K562 (cell line): ENCODE results near the gene COL4A2. TPM values are rescaled to one million over a fixed set of nuclear protein-coding genes. Genes with fewer than 3 reads are reported as not detected.

Experiments used
- ATAC-seq: fragments of 200-7000 bp; cut with Tn5 transposase; 3 replicates; pipeline ENCODE4 v1.9.1; 2020; ENCODE audit warnings: moderate library complexity
- BruUV-seq: library from RNA; stranded (reverse); fragments of 400-500 nt; replicated peaks from 2 replicates; lab custom pipeline; 2021; lab: Mats Ljungman, UMichigan
- CTCF ChIA-PET: fragments of 300-600 bp; formaldehyde crosslinking; extraction: SDS; loops from one replicate; lab custom pipeline; 2021; ENCODE audit warnings: low intra/inter-chr PET ratio; lab: Yijun Ruan, JAX
- POLR2A ChIA-PET: fragments of 300-600, 350-650 bp; sonication (Branson Sonifier 250); formaldehyde crosslinking; extraction: SDS; loops from one replicate; lab custom pipeline; 2021; ENCODE audit warnings: antibody characterized with exemption, inconsistent platforms; lab: Yijun Ruan, JAX
- DNase-seq, 4 experiments: peaks; one replicate each; pipeline versions ENCODE4 v3.0.0 to v3.0.0-alpha.2; 2011 to 2018; ENCODE audit warnings: low spot score in 3 of 4, mixed read lengths in 3 of 4; ENCODE audit errors: extremely low read depth in 1 of 4
- FAIRE-seq: peaks from 2 replicates; lab custom pipeline; 2011; peaks lifted over from hg19 to GRCh38; lab: Jason Lieb, UNC
- H2AFZ ChIP-seq: 2 replicates; pipeline ENCODE4 v1.6.0; 2011; ENCODE audit warnings: low read depth, low read length, control low read depth, inconsistent platforms
- H3K27ac ChIP-seq: fragments of 200-600 bp; 3 replicates; pipeline ENCODE4 v1.8.0; 2011; ENCODE audit warnings: low read depth, mild to moderate bottlenecking, control low read depth, inconsistent platforms, low read length, moderate library complexity, mixed read lengths; ENCODE audit errors: extremely low read depth
- H3K27me3 ChIP-seq, 2 experiments: fragments of 300-600 bp in 1 of 2; 2 replicates in 1 of 2; 3 replicates in 1 of 2; pipeline versions ENCODE4 v1.6.0 to v1.8.0; 2011; ENCODE audit warnings: inconsistent platforms in 2 of 2, low read length in 2 of 2, mild to moderate bottlenecking in 1 of 2, mixed read lengths in 1 of 2, moderate library complexity in 1 of 2; ENCODE audit not compliant: control insufficient read depth in 2 of 2, insufficient read depth in 2 of 2
- H3K36me3 ChIP-seq: fragments of 300-600 bp; 3 replicates; pipeline ENCODE4 v1.8.0; 2011; ENCODE audit warnings: mild to moderate bottlenecking, low read length, inconsistent platforms; ENCODE audit not compliant: control insufficient read depth, insufficient read depth
- H3K4me1 ChIP-seq, 2 experiments: fragments of 200-600 bp in 1 of 2; replicated peaks in 1 of 2; 2 replicates in 1 of 2; 3 replicates in 1 of 2; pipeline versions ENCODE4 v1.5.1 to v1.8.0; 2011; ENCODE audit warnings: inconsistent platforms in 2 of 2, low read length in 2 of 2, mild to moderate bottlenecking in 1 of 2, mixed read lengths in 1 of 2, moderate library complexity in 1 of 2; ENCODE audit not compliant: control insufficient read depth in 2 of 2, insufficient read depth in 2 of 2
- H3K4me2 ChIP-seq: 2 replicates; pipeline ENCODE4 v1.6.1; 2011; ENCODE audit warnings: low read length, control low read depth, inconsistent platforms, mixed read lengths; ENCODE audit not compliant: insufficient read depth
- H3K4me3 ChIP-seq: fragments of 200-600 bp; sonication (generic), shearing (Covaris generic); 2 replicates; pipeline ENCODE4 v1.5.1; 2016; ENCODE audit warnings: control low read depth, inconsistent platforms
- H3K79me2 ChIP-seq: fragments of 200-600 bp; 3 replicates; pipeline ENCODE4 v1.8.0; 2011; ENCODE audit warnings: low read length, inconsistent platforms; ENCODE audit not compliant: control insufficient read depth, insufficient read depth
- H3K9ac ChIP-seq, 2 experiments: 2 replicates each; pipeline versions ENCODE4 v1.6.0 to v1.6.1; 2011; ENCODE audit warnings: low read depth in 2 of 2, low read length in 2 of 2, control low read depth in 1 of 2, inconsistent platforms in 1 of 2, mild to moderate bottlenecking in 1 of 2, mixed read lengths in 1 of 2; ENCODE audit not compliant: insufficient read depth in 1 of 2
- H3K9me1 ChIP-seq: one replicate; pipeline ENCODE4 v1.6.0; 2011; ENCODE audit warnings: inconsistent platforms, mild to moderate bottlenecking, low read length, moderate library complexity; ENCODE audit not compliant: control insufficient read depth, insufficient read depth
- H3K9me3 ChIP-seq: replicated peaks from 2 replicates; pipeline ENCODE4 v1.5.1; 2011; ENCODE audit warnings: low read depth, low read length, inconsistent platforms; ENCODE audit not compliant: control insufficient read depth, insufficient read depth
- H4K20me1 ChIP-seq: replicated peaks from 2 replicates; pipeline ENCODE4 v1.6.1; 2011; ENCODE audit warnings: low read length, inconsistent platforms, mixed read lengths; ENCODE audit not compliant: control insufficient read depth, insufficient read depth
- ARHGAP35 ChIP-seq: fragments of 450-650 bp; IDR thresholded peaks from 2 replicates; pipeline ENCODE4 v1.6.1; 2018; ENCODE audit not compliant: partially characterized antibody
- CBX2 ChIP-seq: fragments of 200-600 bp; sonication (generic); IDR thresholded peaks from one replicate; pipeline ENCODE4 v1.6.1; 2012; ENCODE audit warnings: mild to moderate bottlenecking, low read length, inconsistent platforms; ENCODE audit not compliant: insufficient read depth, poor library complexity, severe bottlenecking
- CCAR2 ChIP-seq: fragments of 200-400 bp; formaldehyde crosslinking; IDR thresholded peaks from 2 replicates; pipeline ENCODE4 v1.6.1; 2017; ENCODE audit warnings: mild to moderate bottlenecking, low read depth, low read length
- HDAC2 ChIP-seq: fragments of 450-650 bp; IDR thresholded peaks from 2 replicates; pipeline ENCODE4 v1.6.1; 2016; ENCODE audit warnings: mild to moderate bottlenecking
- HDAC8 ChIP-seq: fragments of 450-650 bp; IDR thresholded peaks from 2 replicates; pipeline ENCODE4 v1.6.1; 2016; ENCODE audit warnings: mild to moderate bottlenecking, missing genetic modification characterization, moderate library complexity, missing compliant biosample characterization
- HMG20B ChIP-seq: fragments of 250-450 bp; sonication (Bioruptor Pico); IDR thresholded peaks from 2 replicates; pipeline ENCODE4 v1.5.0; 2021; ENCODE audit warnings: mild to moderate bottlenecking
- MIER1 ChIP-seq: fragments of 450-650 bp; IDR thresholded peaks from 2 replicates; pipeline ENCODE4 v1.6.1; 2016; ENCODE audit warnings: antibody characterized with exemption, mild to moderate bottlenecking, low read depth
- PCBP1 ChIP-seq: fragments of 200-400 bp; formaldehyde crosslinking; IDR thresholded peaks from 2 replicates; pipeline ENCODE4 v1.6.1; 2018; ENCODE audit warnings: mild to moderate bottlenecking, low read depth, low read length; ENCODE audit not compliant: poor library complexity, severe bottlenecking
- RUNX1 ChIP-seq: sonication (generic); IDR thresholded peaks from 2 replicates; pipeline ENCODE4 v1.6.1; 2016; ENCODE audit warnings: antibody characterized with exemption, low read depth
- WHSC1 ChIP-seq: IDR thresholded peaks from one replicate; pipeline ENCODE4 v1.6.1; 2012; ENCODE audit warnings: low read length, control low read depth, inconsistent platforms
- ZNF717 ChIP-seq: fragments of 250-450 bp; sonication (Bioruptor Pico); IDR thresholded peaks from 2 replicates; pipeline ENCODE4 v1.5.0; 2021
- WGBS: fragments of 100-300 bp; shearing (Covaris generic); methylation state at CpG from one replicate; pipeline ENCODE4 v1.1.6; 2016; ENCODE audit warnings: low coverage, mixed read lengths; ENCODE audit not compliant: insufficient coverage; ENCODE audit errors: missing lambda C conversion rate; 5-methylcytosine and 5-hydroxymethylcytosine counted together
- in situ Hi-C: fragments of 300-500 bp; cut with MboI; formaldehyde crosslinking; loops from 4 replicates; pipeline ENCODE4 v1.15.0; 2018; ENCODE audit warnings: inconsistent platforms, mixed read lengths
- intact Hi-C: fragments of 100-400 bp; cut with micrococcal nuclease; formaldehyde crosslinking; loops from 2 replicates; pipeline ENCODE4 v1.14.2; 2022
- polyA plus RNA-seq, 8 experiments: library from polyadenylated mRNA; depleted of rRNA in 4 of 8; stranded (reverse) in 5 of 8; unstranded in 3 of 8; fragments of >200 nt; fragmentation: Nextera tagmentation in 2 of 8; fragmentation: Illumina TruSeq in 1 of 8; extraction: Ambion mirVana in 2 of 8; extraction: Trizol in 1 of 8; gene quantifications; 2 replicates each; pipeline versions ENCODE4 v1.2.1 to v1.2.3, GENCODE V29; 2011 to 2014; ENCODE audit warnings: inconsistent platforms in 1 of 8, missing spikeins in 1 of 8
- total RNA-seq, 7 experiments: library from RNA; depleted of rRNA in 6 of 7; stranded (reverse); fragments of >200 nt in 6 of 7; fragmentation: Illumina TruSeq in 2 of 7; extraction: Trizol in 2 of 7; gene quantifications; 2 replicates each; pipeline versions ENCODE4 v1.2.1 to v1.2.3, GENCODE V29; 2011 to 2021; ENCODE audit warnings: low replicate concordance in 1 of 7
- TF ChIP-seq, protein P1 (sequence below): fragments of 450-650 bp; formaldehyde crosslinking; IDR thresholded peaks from 2 replicates; pipeline ENCODE4 v1.4.0; 2022; ENCODE audit warnings: missing genetic modification characterization

Gene COL4A2
- total and polyA plus RNA-seq, 9 of the 15 experiments (the other 6 are each of a cell fraction or from before 2014, with no cell fraction given): 0.13 to 15.2 (median 8.1) TPM

DNA sequence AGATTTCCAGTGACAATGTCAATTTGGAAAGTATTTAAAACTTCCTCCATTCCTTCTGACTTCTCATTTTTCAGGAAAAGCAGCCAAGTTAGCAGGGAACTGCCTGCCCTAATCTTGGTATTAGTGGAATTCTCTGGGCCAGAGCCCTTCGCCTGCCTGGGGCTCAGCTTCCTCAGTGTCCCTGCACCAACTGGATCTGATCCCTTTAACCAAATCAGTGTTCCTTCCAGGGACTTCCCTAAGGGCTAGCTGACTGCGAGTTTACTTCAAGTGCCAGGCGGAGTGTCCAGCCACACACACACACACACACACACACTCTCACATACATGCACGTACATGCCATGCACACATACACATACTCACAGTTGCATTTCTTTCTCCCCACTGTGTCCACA lies 234.4 kb downstream of the COL4A2 start:
- CTCF ChIA-PET: no interaction called here

DNA sequence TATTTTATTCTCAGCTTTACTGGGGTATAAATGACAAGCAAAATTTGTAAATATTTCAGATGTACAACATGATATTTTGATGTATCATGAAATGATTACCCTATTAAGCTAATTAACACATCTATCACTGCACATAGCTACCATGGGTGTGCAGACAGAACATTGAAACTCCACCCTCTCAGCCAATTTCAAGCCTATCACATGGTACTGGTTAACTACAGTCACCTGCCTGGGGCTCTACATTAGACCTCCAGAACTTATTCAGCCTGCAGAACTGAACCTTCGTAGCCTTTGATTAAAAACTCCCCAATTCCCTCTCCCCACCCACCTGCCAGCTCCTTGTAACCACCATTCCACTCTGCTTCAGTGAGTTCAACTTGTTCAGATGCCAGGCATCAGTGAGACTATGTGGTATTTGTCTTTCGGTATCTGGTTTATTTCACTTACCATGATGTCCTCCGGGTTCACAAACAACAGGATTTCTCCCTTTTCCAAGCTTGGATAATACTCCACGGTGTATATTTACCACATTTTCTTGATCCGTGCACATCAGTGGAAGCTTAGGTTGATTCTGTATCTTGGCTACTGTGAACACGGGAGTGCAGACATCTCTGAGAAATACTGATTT lies 235.2 kb downstream of the COL4A2 start:
- no peak for ATAC-seq
- Histone ChIP-seq H3K4me1 (peaks cover 3 to 8% of the 10 kb centered on the region in 2 experiments; a peak in 3 of 5 replicates), H2AFZ (no peak overlapping the region), H3K4me2 (no peak overlapping the region), H3K27me3 (no peaks in the 10 kb centered on the region), H3K9me1 (no peaks in the 10 kb centered on the region), H3K4me3 (no peak overlapping the region), H3K9ac (no peak overlapping the region), H3K27ac (no peak overlapping the region), H3K79me2 (no peaks in the 10 kb centered on the region; the same call in 1 of the 3 replicates), H3K36me3 (no peaks in the 10 kb centered on the region), H4K20me1 (no peaks in the 10 kb centered on the region), H3K9me3 (no peaks in the 10 kb centered on the region; the same call in 1 of the 2 replicates)
- 52% methylated on average over 6 of the region's 6 CpGs for WGBS
- TF ChIP-seq RUNX1: no peak
- no peak for TF ChIP-seq PCBP1
- no peak for TF ChIP-seq ZNF717 (CRISPR knock-in tag)
- no peak for TF ChIP-seq CBX2
- no peak for TF ChIP-seq HDAC8 (tag)
- TF ChIP-seq, protein P1, sequence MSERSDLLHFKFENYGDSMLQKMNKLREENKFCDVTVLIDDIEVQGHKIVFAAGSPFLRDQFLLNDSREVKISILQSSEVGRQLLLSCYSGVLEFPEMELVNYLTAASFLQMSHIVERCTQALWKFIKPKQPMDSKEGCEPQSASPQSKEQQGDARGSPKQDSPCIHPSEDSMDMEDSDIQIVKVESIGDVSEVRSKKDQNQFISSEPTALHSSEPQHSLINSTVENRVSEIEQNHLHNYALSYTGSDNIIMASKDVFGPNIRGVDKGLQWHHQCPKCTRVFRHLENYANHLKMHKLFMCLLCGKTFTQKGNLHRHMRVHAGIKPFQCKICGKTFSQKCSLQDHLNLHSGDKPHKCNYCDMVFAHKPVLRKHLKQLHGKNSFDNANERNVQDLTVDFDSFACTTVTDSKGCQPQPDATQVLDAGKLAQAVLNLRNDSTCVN (CRISPR knock-in tag): no peak
- no peak for TF ChIP-seq HDAC2
- no peak for TF ChIP-seq ARHGAP35
- no peak for TF ChIP-seq WHSC1
- no peak for TF ChIP-seq CCAR2
- TF ChIP-seq HMG20B (CRISPR knock-in tag): no peak
- CTCF ChIA-PET: no interaction called here
- no peak for FAIRE-seq
- no peak for DNase-seq
- intact Hi-C loops: no loop called here
- POLR2A ChIA-PET: interaction anchor here (0.6 kb wide), 1 partner anchor 12 kb away, joined by 3 read pairs; no protein-coding TSS in a partner anchor
- no TSS peak for BruUV-seq
- in situ Hi-C loops: no loop called here

More for the DNA sequence above, 234.4 kb downstream of the COL4A2 start:
- POLR2A ChIA-PET: interaction anchor here (0.6 kb wide), 1 partner anchor 12 kb away, joined by 3 read pairs; no protein-coding TSS in a partner anchor
- Histone ChIP-seq H3K36me3 (no peaks in the 10 kb centered on the region), H3K9me1 (no peaks in the 10 kb centered on the region), H3K4me2 (no peak overlapping the region), H3K79me2 (no peaks in the 10 kb centered on the region; the same call in 1 of the 3 replicates), H3K4me1 (peaks cover 6 to 8% of the 10 kb centered on the region in 2 experiments; a peak in 3 of 5 replicates), H4K20me1 (no peaks in the 10 kb centered on the region), H3K27me3 (no peaks in the 10 kb centered on the region), H3K9ac (no peak overlapping the region), H3K9me3 (no peaks in the 10 kb centered on the region; the same call in 1 of the 2 replicates), H3K27ac (no peak overlapping the region; the same call in 2 of the 3 replicates), H2AFZ (no peak overlapping the region), H3K4me3 (no peak overlapping the region)
- ATAC-seq (no peak), DNase-seq (no peak), FAIRE-seq (no peak)
- no TSS peak for BruUV-seq
- in situ Hi-C loops (no loop called here), intact Hi-C loops (no loop called here)
- TF ChIP-seq MIER1: no peak
- WGBS: 40% methylated on average over 3 of the region's 4 CpGs
